Measurements from ENCODE around the gene HLF.

Gene HLF

DNA sequence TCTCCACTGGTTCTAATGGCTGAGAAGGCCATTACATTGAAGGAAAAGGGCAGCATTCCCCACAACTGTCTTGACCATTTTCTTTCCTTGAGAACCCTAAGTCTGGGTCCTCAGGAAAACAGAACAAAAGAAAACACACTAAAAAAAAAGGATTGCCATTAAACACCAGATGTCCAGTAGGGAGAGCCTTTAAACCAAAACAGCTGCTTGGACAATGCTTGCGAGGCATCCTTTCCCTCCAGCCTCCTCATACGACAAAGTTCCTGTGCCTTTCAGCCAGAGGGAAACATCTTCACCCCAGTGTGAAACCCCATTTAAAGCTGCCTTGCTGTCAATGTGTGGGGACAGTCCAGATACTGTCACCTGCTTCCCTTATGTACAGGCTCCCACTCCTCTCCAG lies 82.6 kb downstream of the HLF start:
- Histone ChIP-seq H3K4me1 (ENCODE audit: control insufficient read depth, insufficient read depth, low read length) (peaks cover 19% of the 10 kb centered on the region), H3K4me3 (ENCODE audit: low read depth, low read length) (no peak overlapping the region), H3K27me3 (ENCODE audit: control insufficient read depth, insufficient read depth, low read length) (no peaks in the 10 kb centered on the region), H3K9me3 (ENCODE audit: control insufficient read depth, insufficient read depth, low read length) (peaks cover 6% of the 10 kb centered on the region), H3K36me3 (ENCODE audit: control insufficient read depth, insufficient read depth, low read length) (no peaks in the 10 kb centered on the region), H3K9ac (ENCODE audit: low read depth, low read length) (no peak overlapping the region)

DNA sequence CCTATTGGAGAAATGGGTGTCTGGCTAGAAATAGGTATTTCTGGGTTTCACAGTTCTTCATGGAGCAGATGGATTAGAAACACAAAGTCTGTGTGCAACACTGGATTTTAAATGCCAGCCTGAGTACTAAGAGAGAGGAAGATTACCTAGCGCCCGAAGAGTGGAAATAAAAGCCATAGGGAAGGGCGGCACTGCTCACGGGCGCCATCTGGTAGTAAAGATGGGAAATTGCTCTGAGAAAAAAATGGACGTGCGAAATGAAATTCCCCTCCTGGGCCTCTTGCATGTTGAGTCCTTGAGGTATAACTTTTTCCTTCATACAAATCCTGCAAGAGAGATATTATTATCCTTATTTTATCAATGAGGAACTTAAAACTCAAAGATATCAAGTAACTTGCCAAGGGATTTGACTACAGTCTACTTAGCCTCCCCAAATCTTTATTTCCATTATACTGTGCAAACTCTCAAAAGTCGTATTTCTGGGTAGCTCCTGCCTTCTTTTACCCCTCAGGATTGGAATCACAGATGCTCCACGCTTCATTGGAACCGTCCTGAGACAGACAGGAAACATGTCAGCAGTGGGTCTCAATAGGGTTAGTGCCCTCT lies 84.1 kb downstream of the HLF start:
- no peak overlapping the region for H3K4me3 ChIP-seq (ENCODE audit: low read depth, low read length)
- H3K9me3 ChIP-seq (ENCODE audit: control insufficient read depth, insufficient read depth, low read length): peaks cover 6% of the 10 kb centered on the region
- H3K4me1 ChIP-seq (ENCODE audit: control insufficient read depth, insufficient read depth, low read length): peaks cover 19% of the 10 kb centered on the region
- H3K9ac ChIP-seq (ENCODE audit: low read depth, low read length): no peak overlapping the region
- H3K27me3 ChIP-seq (ENCODE audit: control insufficient read depth, insufficient read depth, low read length): no peaks in the 10 kb centered on the region
- H3K36me3 ChIP-seq (ENCODE audit: control insufficient read depth, insufficient read depth, low read length): no peaks in the 10 kb centered on the region

DNA sequence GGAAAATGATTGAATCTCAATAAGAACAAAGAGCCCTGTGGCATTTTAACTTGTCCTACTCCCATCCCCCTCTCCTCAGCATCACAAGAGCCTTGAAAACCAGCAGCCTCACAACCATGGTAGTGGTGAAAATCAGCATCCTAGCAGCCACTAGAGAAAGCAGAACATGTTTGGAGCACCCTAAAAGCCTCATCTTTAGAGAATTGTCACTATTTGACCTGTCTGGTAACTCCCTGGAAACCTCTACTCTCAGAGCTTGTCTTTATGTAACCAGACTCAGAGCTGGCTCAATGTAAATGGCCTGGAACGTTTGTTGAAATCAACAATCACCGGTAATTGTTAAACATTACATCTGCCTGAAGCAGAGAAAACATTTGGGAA lies 86.1 kb downstream of the HLF start:
- Histone ChIP-seq H3K4me3 (ENCODE audit: low read depth, low read length) (no peak overlapping the region), H3K4me1 (ENCODE audit: control insufficient read depth, insufficient read depth, low read length) (peaks cover 19% of the 10 kb centered on the region), H3K27me3 (ENCODE audit: control insufficient read depth, insufficient read depth, low read length) (no peaks in the 10 kb centered on the region), H3K36me3 (ENCODE audit: control insufficient read depth, insufficient read depth, low read length) (no peaks in the 10 kb centered on the region), H3K9ac (ENCODE audit: low read depth, low read length) (no peak overlapping the region), H3K9me3 (ENCODE audit: control insufficient read depth, insufficient read depth, low read length) (peaks cover 6% of the 10 kb centered on the region)

DNA sequence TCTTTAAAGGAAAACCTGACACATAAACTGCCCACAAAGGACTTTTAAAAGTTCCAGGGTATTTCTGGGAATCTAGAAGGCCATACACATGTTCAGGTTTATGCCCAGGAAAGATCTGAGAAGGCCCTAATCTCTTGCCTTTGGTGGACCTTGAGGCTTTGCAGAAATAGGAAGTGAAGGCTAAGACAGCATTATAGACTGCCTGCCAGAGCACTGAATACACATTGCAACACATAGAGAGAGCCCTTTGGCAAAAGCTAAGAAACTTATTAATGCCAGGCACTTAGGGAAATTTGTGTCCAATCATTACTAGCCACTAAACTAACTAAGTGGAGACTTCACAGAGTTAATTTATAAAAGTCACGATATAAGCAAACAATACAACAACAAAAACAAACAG lies 86.5 kb downstream of the HLF start:
- Histone ChIP-seq H3K9ac (ENCODE audit: low read depth, low read length) (no peak overlapping the region), H3K4me3 (ENCODE audit: low read depth, low read length) (no peak overlapping the region), H3K4me1 (ENCODE audit: control insufficient read depth, insufficient read depth, low read length) (peaks cover 19% of the 10 kb centered on the region)

DNA sequence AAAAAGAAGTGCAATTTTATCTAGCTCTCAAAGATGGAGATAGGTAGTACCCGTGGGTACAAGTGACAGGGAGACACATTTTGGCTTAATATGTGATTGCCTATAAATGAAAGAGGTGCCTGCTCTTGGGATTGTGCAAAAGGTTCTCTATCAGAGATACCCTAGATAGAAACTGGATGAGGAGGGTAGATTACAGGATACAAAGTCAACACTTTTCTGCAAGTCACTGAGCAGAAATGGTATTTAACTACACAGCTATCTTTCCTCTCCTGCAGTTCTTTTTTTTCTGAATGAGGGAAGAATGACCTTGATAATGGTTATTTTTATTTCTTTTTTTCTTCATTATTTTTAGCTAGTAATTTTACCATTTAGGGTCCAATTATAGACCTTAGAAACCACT lies 89.2 kb downstream of the HLF start:
- no peaks in the 10 kb centered on the region for H3K9me3 ChIP-seq (ENCODE audit: control insufficient read depth, insufficient read depth, low read length)

More for the DNA sequence above, 86.5 kb downstream of the HLF start:
- no peaks in the 10 kb centered on the region for H3K27me3 ChIP-seq (ENCODE audit: control insufficient read depth, insufficient read depth, low read length)
- H3K9me3 ChIP-seq (ENCODE audit: control insufficient read depth, insufficient read depth, low read length): peaks cover 6% of the 10 kb centered on the region
- H3K36me3 ChIP-seq (ENCODE audit: control insufficient read depth, insufficient read depth, low read length): no peaks in the 10 kb centered on the region

DNA sequence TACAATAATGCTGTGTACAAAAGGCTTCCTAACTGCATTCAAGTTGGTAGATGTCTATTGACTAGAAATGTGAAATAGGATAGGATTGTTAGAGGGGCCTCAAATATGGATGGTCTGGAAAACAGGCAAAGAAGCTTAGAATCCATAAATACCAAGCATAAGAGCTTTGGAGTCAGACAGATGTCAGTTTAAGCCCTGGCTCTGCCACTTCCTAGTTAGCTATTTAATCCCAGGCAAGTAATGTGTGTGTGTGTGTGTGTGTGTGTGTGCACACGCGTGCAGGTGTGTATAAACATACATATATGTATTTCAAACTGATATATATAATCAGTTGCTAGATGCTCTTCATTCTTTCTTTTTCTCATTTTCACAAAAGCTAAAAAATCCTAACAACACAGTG lies 90.2 kb downstream of the HLF start:
- H3K4me3 ChIP-seq (ENCODE audit: low read depth, low read length): no peak overlapping the region
- H3K4me1 ChIP-seq (ENCODE audit: control insufficient read depth, insufficient read depth, low read length): peaks cover 11% of the 10 kb centered on the region
- no peaks in the 10 kb centered on the region for H3K27me3 ChIP-seq (ENCODE audit: control insufficient read depth, insufficient read depth, low read length)
- H3K9ac ChIP-seq (ENCODE audit: low read depth, low read length): no peak overlapping the region
- H3K9me3 ChIP-seq (ENCODE audit: control insufficient read depth, insufficient read depth, low read length): no peaks in the 10 kb centered on the region
- H3K36me3 ChIP-seq (ENCODE audit: control insufficient read depth, insufficient read depth, low read length): no peaks in the 10 kb centered on the region

More for the DNA sequence above, 89.2 kb downstream of the HLF start:
- no peak overlapping the region for H3K4me3 ChIP-seq (ENCODE audit: low read depth, low read length)
- H3K9ac ChIP-seq (ENCODE audit: low read depth, low read length): no peak overlapping the region
- peaks cover 17% of the 10 kb centered on the region for H3K4me1 ChIP-seq (ENCODE audit: control insufficient read depth, insufficient read depth, low read length)
- no peaks in the 10 kb centered on the region for H3K36me3 ChIP-seq (ENCODE audit: control insufficient read depth, insufficient read depth, low read length)
- H3K27me3 ChIP-seq (ENCODE audit: control insufficient read depth, insufficient read depth, low read length): no peaks in the 10 kb centered on the region

DNA sequence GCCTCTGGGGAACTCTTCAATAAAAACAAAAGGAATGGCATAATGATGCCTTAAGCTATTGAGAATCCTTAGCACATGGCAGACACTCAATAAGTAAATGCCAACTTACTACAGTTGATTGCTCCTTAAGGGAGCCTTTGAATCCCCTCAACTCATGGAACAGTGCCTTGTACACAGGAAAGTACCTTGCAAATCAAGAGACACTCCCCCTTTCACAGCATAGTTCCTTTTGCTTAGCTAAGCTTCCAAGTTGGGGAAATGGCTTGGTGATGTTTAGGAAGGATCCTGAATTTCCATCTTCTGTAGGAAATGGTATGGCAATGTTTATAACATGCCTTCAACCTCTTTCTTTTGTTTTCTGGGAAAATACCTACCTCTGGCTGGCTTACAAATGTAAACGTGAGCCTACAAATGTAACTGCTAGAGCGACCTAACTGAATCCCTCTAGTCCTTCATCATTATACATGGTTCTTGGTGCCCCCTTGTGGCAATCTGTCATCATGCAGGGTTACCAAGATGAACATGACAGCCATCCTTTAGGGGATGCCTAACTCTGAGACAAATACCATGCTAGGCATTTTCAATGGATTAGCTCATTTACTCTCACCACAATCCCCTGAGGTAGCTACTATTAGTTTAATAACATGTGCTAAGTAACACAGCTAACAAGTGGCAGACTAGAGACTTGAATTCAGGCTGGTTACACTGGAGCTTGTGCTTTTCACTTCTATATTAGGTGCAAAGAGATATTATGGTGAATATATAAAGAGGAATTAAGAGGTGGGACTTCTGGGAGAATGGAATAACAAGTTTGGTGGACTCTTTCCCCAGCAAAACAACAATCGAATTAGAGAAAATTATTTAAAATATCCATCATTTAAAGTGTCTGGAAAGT lies 91.9 kb downstream of the HLF start:
- H3K9me3 ChIP-seq (ENCODE audit: control insufficient read depth, insufficient read depth, low read length): no peaks in the 10 kb centered on the region
- H3K4me1 ChIP-seq (ENCODE audit: control insufficient read depth, insufficient read depth, low read length): no peaks in the 10 kb centered on the region
- no peak overlapping the region for H3K9ac ChIP-seq (ENCODE audit: low read depth, low read length)
- H3K36me3 ChIP-seq (ENCODE audit: control insufficient read depth, insufficient read depth, low read length): no peaks in the 10 kb centered on the region
- H3K4me3 ChIP-seq (ENCODE audit: low read depth, low read length): no peak overlapping the region
- no peaks in the 10 kb centered on the region for H3K27me3 ChIP-seq (ENCODE audit: control insufficient read depth, insufficient read depth, low read length)

DNA sequence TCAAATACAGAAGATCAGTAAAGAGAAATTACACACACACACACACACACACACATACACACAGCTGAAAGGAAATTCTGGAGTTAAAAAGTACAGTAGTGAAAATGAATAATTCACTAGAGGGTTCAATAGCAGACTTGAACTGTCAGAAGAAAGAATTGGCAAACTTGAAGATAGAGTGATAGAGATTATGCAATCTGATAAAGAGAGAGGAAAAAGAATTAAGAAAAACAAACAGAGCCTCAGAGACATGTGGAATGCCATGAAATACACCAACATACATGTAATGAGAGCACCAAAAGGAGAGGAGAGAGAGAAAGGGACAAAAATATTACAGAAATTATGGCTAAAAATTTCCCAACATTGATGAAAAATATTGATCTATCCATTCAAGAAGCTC lies 96.2 kb downstream of the HLF start:
- no peaks in the 10 kb centered on the region for H3K9me3 ChIP-seq (ENCODE audit: control insufficient read depth, insufficient read depth, low read length)

DNA sequence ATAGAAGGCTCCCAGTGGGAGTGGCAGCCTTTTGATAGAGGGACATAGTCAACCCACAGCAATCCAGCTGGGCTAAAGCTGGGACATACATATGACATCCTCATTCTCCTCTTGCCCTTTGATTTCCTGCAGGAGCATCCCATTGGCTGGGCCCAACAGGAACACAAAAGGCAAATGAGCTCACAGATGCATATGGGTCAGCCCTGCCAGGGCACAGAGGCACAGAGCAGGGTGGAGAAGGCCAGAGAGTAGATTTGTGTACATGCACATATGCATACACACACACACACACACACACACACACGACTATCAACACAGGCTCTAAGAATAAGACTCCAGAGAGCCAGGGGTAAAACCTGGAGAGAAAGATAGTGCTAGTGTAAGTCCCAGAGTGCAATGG lies 98.3 kb downstream of the HLF start:
- peaks cover 6% of the 10 kb centered on the region for H3K4me1 ChIP-seq (ENCODE audit: control insufficient read depth, insufficient read depth, low read length)
- H3K27me3 ChIP-seq (ENCODE audit: control insufficient read depth, insufficient read depth, low read length): no peaks in the 10 kb centered on the region
- H3K4me3 ChIP-seq (ENCODE audit: low read depth, low read length): no peak overlapping the region
- no peaks in the 10 kb centered on the region for H3K36me3 ChIP-seq (ENCODE audit: control insufficient read depth, insufficient read depth, low read length)
- H3K9me3 ChIP-seq (ENCODE audit: control insufficient read depth, insufficient read depth, low read length): no peaks in the 10 kb centered on the region
- no peak overlapping the region for H3K9ac ChIP-seq (ENCODE audit: low read depth, low read length)

More for the DNA sequence above, 96.2 kb downstream of the HLF start:
- H3K9ac ChIP-seq (ENCODE audit: low read depth, low read length): no peak overlapping the region
- H3K4me1 ChIP-seq (ENCODE audit: control insufficient read depth, insufficient read depth, low read length): peaks cover 2% of the 10 kb centered on the region
- no peaks in the 10 kb centered on the region for H3K27me3 ChIP-seq (ENCODE audit: control insufficient read depth, insufficient read depth, low read length)
- no peaks in the 10 kb centered on the region for H3K36me3 ChIP-seq (ENCODE audit: control insufficient read depth, insufficient read depth, low read length)
- H3K4me3 ChIP-seq (ENCODE audit: low read depth, low read length): no peak overlapping the region

DNA sequence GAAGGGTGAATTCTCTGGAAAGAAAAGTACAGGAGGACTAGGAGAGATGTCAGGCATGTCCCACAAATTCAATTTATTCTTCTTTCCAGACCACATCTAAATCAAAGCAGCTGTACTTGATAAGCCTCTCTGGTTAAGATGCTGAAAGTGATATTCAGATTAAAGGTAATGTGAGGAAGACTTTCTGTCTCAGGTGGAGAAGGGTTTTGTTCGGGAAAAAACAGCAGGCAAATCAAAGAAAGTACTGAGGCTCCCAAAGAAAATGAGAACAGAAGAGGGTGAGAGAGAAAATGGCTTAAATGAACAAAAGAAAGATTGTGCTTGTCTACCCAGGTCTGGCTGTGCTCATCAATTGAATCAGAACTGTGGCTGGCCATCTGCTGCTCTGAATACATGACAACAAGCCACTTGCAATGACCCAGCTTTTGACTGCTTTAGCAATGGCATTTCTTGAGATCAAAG lies 101.3 kb downstream of the HLF start:
- no peaks in the 10 kb centered on the region for H3K27me3 ChIP-seq (ENCODE audit: control insufficient read depth, insufficient read depth, low read length)
- no peak overlapping the region for H3K9ac ChIP-seq (ENCODE audit: low read depth, low read length)
- H3K36me3 ChIP-seq (ENCODE audit: control insufficient read depth, insufficient read depth, low read length): no peaks in the 10 kb centered on the region
- H3K4me3 ChIP-seq (ENCODE audit: low read depth, low read length): no peak overlapping the region
- H3K4me1 ChIP-seq (ENCODE audit: control insufficient read depth, insufficient read depth, low read length): peaks cover 6% of the 10 kb centered on the region
- H3K9me3 ChIP-seq (ENCODE audit: control insufficient read depth, insufficient read depth, low read length): no peaks in the 10 kb centered on the region

DNA sequence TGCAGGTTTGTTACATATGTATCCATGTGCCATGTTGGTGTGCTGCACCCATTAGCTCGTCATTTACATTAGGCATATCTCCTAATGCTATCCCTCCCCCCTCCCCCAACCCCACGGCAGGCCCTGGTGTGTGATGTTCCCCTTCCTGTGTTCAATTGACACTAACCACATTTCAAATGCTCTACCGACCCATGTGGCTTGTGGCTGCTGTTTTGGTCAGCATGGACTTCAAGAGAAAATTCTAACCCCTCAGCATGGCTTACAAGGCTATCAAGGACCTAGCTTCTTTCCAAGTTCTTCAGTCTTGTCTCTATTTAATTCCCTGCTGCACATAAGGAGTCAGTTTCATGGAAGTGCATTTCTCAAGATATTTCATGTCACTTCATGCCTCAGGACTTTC lies 103.9 kb downstream of the HLF start:
- H3K9me3 ChIP-seq (ENCODE audit: control insufficient read depth, insufficient read depth, low read length): no peaks in the 10 kb centered on the region
- no peak overlapping the region for H3K9ac ChIP-seq (ENCODE audit: low read depth, low read length)
- H3K4me1 ChIP-seq (ENCODE audit: control insufficient read depth, insufficient read depth, low read length): peaks cover 6% of the 10 kb centered on the region
- H3K27me3 ChIP-seq (ENCODE audit: control insufficient read depth, insufficient read depth, low read length): no peaks in the 10 kb centered on the region
- H3K4me3 ChIP-seq (ENCODE audit: low read depth, low read length): no peak overlapping the region
- H3K36me3 ChIP-seq (ENCODE audit: control insufficient read depth, insufficient read depth, low read length): no peaks in the 10 kb centered on the region
